ENCODE data around the gene NDUFV3.

NDUFV3 gene

DNA sequence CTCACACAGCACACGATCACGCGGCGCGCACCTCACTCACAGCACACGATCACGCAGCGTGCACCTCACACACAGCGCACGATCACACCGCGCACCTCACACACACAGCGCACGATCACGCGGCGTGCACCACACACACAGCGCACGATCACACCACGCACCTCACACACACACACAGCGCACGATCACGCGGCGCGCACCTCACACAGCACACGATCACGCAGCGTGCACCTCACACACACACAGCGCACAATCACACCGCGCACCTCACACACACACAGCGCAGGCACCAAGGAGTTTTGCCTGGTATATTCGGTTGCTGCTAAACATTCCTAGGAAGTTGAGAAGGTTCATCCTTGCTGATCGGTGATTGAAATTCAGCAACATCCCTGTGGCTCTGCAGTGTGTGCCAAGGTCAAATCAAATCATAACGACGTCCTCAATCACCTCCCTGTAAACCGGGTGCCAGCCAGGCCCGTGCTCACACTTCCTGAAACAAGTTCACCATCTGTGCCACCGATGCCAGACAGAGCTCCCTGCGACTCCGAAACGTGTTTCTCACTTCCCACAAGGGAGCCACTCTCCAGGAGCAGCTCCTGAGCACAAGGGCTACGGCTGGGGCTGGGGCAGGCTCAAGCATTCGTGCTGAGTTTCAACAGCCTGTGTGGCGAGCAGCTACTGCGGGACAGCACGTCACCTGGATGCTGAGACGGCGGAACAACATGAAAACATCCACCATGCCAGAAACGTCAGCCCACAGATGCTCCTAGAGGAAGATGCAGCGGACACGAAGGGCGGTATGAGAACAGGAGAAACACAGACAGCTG, 44.0 kb upstream of the NDUFV3 start:
- TF ChIP-seq, protein P1, sequence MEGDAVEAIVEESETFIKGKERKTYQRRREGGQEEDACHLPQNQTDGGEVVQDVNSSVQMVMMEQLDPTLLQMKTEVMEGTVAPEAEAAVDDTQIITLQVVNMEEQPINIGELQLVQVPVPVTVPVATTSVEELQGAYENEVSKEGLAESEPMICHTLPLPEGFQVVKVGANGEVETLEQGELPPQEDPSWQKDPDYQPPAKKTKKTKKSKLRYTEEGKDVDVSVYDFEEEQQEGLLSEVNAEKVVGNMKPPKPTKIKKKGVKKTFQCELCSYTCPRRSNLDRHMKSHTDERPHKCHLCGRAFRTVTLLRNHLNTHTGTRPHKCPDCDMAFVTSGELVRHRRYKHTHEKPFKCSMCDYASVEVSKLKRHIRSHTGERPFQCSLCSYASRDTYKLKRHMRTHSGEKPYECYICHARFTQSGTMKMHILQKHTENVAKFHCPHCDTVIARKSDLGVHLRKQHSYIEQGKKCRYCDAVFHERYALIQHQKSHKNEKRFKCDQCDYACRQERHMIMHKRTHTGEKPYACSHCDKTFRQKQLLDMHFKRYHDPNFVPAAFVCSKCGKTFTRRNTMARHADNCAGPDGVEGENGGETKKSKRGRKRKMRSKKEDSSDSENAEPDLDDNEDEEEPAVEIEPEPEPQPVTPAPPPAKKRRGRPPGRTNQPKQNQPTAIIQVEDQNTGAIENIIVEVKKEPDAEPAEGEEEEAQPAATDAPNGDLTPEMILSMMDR (IDR thresholded peaks at IDR 0.05) = no peak
- TF ChIP-seq ZFX (IDR thresholded peaks at IDR 0.05; ENCODE audit: borderline replicate concordance) = no peak

DNA sequence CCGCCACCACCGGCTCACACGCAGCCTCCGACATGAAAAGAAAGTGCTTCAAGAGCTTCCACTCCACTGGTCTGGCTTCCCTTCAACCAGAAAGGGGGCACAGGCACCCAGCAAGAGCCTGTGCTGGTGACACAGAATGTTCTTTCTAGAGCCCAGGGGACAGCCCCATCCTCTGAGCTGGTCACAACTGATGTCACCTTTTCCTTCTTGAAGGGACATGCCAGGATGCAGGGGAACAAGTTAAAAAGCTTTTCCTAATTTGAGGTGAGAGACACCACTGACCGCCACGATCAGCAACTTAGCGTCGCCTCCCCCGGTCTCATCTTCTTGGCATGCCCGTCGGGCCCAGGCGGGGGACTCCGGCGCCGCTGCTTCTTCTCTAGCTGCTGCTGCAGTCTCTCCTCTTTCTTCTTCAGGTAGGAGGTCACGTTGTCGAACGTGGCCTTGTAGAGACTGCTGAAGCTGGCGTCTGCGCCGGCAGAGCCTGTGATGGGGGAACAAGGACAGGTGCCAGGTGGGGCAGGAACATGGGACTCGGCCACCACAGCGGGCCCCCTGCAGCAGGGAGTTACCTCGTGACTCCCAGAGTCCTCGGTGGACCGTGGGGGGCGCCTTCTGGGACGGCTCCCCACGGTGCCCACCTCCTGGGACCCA, 43.2 kb upstream of the NDUFV3 start:
- TF ChIP-seq, protein P1 (IDR thresholded peaks at IDR 0.05) = no peak
- TF ChIP-seq ZFX (IDR thresholded peaks at IDR 0.05; ENCODE audit: borderline replicate concordance) = no peak

More for the DNA sequence above, 44.0 kb upstream of the NDUFV3 start:
- no peak overlapping the region for H3K27ac ChIP-seq

DNA sequence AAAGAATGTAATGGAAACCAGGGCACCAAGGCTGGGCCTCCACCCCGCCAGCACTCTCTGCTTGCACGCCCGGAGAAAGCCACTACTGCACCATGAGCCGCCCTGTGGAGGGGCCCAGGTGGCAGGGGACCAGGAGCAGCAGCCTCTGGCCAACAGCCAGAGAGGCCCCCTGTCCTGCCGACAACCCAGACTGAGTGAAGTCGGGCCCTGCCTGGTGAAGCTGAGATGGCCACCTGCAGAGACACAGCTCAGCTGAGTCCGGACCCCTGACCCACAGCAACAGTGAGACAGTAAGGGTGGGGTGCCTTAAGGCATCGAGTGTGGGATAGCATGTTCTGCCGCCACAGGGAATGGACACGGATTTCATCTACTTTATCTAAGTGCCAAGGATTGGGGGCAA, 42.6 kb upstream of the NDUFV3 start:
- H3K27ac ChIP-seq = no peak overlapping the region
- TF ChIP-seq, protein P1 (IDR thresholded peaks at IDR 0.05) = no peak
- TF ChIP-seq ZFX (IDR thresholded peaks at IDR 0.05; ENCODE audit: borderline replicate concordance) = no peak

More for the DNA sequence above, 43.2 kb upstream of the NDUFV3 start:
- no peak overlapping the region for H3K27ac ChIP-seq

GRCh38 chr21:42850866-42851391, 42.2 kb upstream of the NDUFV3 start:
- TF ChIP-seq, protein P1 (IDR thresholded peaks at IDR 0.05) = peak; percentile 81
- no peak for TF ChIP-seq ZFX (IDR thresholded peaks at IDR 0.05; ENCODE audit: borderline replicate concordance)

DNA sequence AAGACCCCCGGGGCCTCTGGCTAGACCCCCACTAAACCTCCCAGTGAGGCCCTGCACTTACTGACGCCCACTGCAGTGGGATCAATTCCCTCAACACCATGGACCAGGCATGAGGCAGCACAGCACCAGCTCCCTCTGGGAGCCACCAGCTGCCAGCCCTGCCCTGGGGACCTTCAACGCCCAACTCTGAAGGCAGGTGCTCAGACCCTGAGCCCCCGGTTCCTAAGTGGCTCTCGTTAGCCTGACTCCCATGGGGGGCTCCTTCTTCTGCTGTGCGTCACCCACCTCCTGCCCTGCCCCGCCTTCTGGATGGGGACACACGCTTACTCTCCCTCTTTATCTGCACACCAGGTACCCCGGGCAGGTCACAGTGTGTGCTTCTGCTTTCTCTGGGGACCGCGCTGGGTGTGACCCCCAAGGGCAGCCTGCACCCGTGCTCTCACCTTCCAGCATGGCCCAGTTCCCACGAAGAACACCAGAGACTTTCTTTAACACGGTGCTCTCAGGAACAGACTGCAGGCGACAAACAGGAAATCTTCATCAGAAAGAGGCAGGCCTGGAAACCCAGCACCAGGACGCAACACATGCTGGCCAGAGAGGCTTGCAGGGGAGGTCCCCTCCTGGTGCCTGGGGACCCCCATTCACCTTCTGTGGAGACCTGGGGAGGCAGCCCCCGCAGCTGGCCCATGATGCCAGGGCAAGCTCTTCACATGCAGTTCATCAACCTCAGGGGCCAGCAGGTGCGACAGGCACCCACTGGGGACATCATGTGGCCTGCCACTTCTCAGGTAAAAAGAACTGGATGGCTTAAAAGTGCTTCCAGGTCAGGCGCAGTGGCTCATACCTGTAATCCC, 41.1 kb upstream of the NDUFV3 start:
- TF ChIP-seq ZFX (IDR thresholded peaks at IDR 0.05; ENCODE audit: borderline replicate concordance) = no peak
- TF ChIP-seq, protein P1 (IDR thresholded peaks at IDR 0.05) = no peak
- H3K27ac ChIP-seq = no peak overlapping the region

More at GRCh38 chr21:42850866-42851391, 42.2 kb upstream of the NDUFV3 start:
- H3K27ac ChIP-seq = no peak overlapping the region

- TF ChIP-seq, protein P1 (IDR thresholded peaks at IDR 0.05) = no peak
- no peak for TF ChIP-seq ZFX (IDR thresholded peaks at IDR 0.05; ENCODE audit: borderline replicate concordance)
- no peak overlapping the region for H3K27ac ChIP-seq
These were observed 40.1 kb upstream of the NDUFV3 start for GRCh38 chr21:42852925-42853570.
